H1 (cell line): ENCODE data around the gene UGGT2. TPM values are rescaled to one million over a fixed set of nuclear protein-coding genes. Genes with fewer than 3 reads are reported as not detected.

ENCODE experiments used
- BRCA1 ChIP-seq: IDR thresholded peaks from 2 replicates; pipeline ENCODE4 v1.6.1; 2012; ENCODE audit warnings: low read depth, low read length, improper control_type of control experiment
- CREB1 ChIP-seq: IDR thresholded peaks from 2 replicates; pipeline ENCODE4 v1.6.1; 2012; ENCODE audit warnings: inconsistent platforms
- HDAC2 ChIP-seq, 2 experiments: fragments of 300-600 bp in 1 of 2; sonication (generic) in 1 of 2; IDR thresholded peaks; 2 replicates each; pipeline ENCODE4 v1.6.1; 2011 to 2012; ENCODE audit warnings: low read depth in 2 of 2, low read length in 2 of 2, mild to moderate bottlenecking in 2 of 2, moderate library complexity in 2 of 2, borderline replicate concordance in 1 of 2, inconsistent platforms in 1 of 2
- KDM1A ChIP-seq: fragments of 200-600, 300-600 bp; sonication (generic); IDR thresholded peaks from 2 replicates; pipeline ENCODE4 v1.7.1; 2016; ENCODE audit warnings: mild to moderate bottlenecking, low read length, borderline replicate concordance
- PHF8 ChIP-seq: fragments of 200-600 bp; sonication (generic); conservative IDR thresholded peaks from 2 replicates; pipeline ENCODE4 v1.7.1; 2012; ENCODE audit warnings: low read depth, mild to moderate bottlenecking, inconsistent platforms, low read length, moderate library complexity
- RXRA ChIP-seq: IDR thresholded peaks from 2 replicates; pipeline ENCODE4 v1.6.1; 2011; ENCODE audit warnings: low read depth, mild to moderate bottlenecking, low read length, moderate library complexity; ENCODE audit not compliant: insufficient read depth
- SRF ChIP-seq: IDR thresholded peaks from 2 replicates; pipeline ENCODE4 v1.6.1; 2011; ENCODE audit warnings: mild to moderate bottlenecking, low read depth, low read length, moderate library complexity
- polyA plus RNA-seq, 7 experiments: library from polyadenylated mRNA; depleted of rRNA in 3 of 7; stranded (reverse) in 5 of 7; unstranded in 2 of 7; fragments of >200 nt in 5 of 7; fragments of 200-250 nt in 2 of 7; gene quantifications; 1 replicate in 5 of 7; 2 replicates in 1 of 7; 4 replicates in 1 of 7; pipeline versions ENCODE4 v1.2.1 to v1.2.3, GENCODE V29; 2011 to 2013; ENCODE audit warnings: missing spikeins in 2 of 7, mixed read lengths in 2 of 7
- small RNA-seq: library from polyadenylated mRNA; stranded (forward); fragments of <200 nt; extraction: miRNeasy Mini kit (QIAGEN cat#:217004); gene quantifications from one replicate; pipeline ENCODE3, GENCODE V24; 2013; ENCODE audit not compliant: insufficient read depth
- total RNA-seq: library from RNA; stranded (reverse); fragmentation: NEBNext Ultra II Directional; extraction: Animal tissue kit (Norgen Biotek cat#: 25700); gene quantifications from 2 replicates; pipeline ENCODE4 v1.2.1, GENCODE V29; 2021

The UGGT2 gene
- total and polyA plus RNA-seq, 2 of the 8 experiments (the other 6 are each of a cell fraction or from before 2014, with no cell fraction given): 5.9 to 25.1 TPM

DNA sequence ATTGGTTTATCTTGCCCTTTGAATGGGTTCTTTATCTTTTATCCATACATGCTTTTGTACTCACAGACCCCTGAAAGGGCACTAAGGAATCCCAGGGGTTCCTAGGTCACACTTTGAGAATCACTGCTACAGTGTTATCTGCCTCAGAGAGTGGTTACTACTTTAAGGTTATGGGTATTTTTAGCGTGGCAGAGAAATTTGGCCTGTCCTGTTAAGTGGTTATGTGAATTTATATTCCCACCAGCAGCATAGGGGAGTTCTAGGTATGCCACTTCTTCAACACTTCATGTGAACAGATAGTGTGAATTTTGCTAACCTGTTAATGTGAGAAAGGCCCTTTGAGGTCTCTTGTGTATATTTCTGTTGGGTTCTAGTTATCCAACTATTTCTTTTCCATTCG, 300.5 kb downstream of the UGGT2 start (continued):
- TF ChIP-seq SRF (no peak), BRCA1 (no peak), HDAC2 (IDR thresholded peaks at IDR 0.05; ENCODE audit: borderline replicate concordance in 1 of 2, low read depth in 2 of 2, low read length in 2 of 2) (no peak), RXRA (no peak), CREB1 (no peak), PHF8 (no peak), KDM1A (no peak)

Small RNA genes within 50 kb of the gene (small RNA-seq; reads per million reads assigned to genes)
- not detected for gene HMGN1P24

Other genes starting within 250 kb of the UGGT2 start
- gene HS6ST3, start 36.7 kb upstream of the UGGT2 start, total RNA-seq: 1.2 TPM in 2 replicates
- gene HS6ST3, start 36.7 kb upstream of the UGGT2 start, polyA plus RNA-seq (2011; rRNA removed): 0.39 and 0.45 TPM in 2 replicates